Glutamatergic neuron (in vitro differentiated cells): ENCODE data around the gene SMG5. TPM values are rescaled to one million over a fixed set of nuclear protein-coding genes. Genes with fewer than 3 reads are reported as not detected.

ENCODE experiments used
- DNase-seq: peaks from one replicate; pipeline ENCODE4 v3.0.0; 2022
- H3K27ac Mint-ChIP-seq: one replicate; pipeline ENCODE4 v1.8.0; 2020; ENCODE audit warnings: mild to moderate bottlenecking, mixed read lengths, inconsistent platforms; ENCODE audit not compliant: unreplicated experiment
- H3K27me3 Mint-ChIP-seq: one replicate; pipeline ENCODE4 v1.8.0; 2020; ENCODE audit warnings: mild to moderate bottlenecking, moderate library complexity, mixed read lengths, inconsistent platforms; ENCODE audit not compliant: unreplicated experiment
- H3K36me3 Mint-ChIP-seq: one replicate; pipeline ENCODE4 v1.8.0; 2020; ENCODE audit warnings: mild to moderate bottlenecking, mixed read lengths, inconsistent platforms; ENCODE audit not compliant: unreplicated experiment
- H3K4me1 Mint-ChIP-seq: one replicate; pipeline ENCODE4 v1.8.0; 2020; ENCODE audit warnings: mild to moderate bottlenecking, low read depth, mixed read lengths, inconsistent platforms; ENCODE audit not compliant: unreplicated experiment
- H3K4me3 Mint-ChIP-seq: one replicate; pipeline ENCODE4 v1.8.0; 2020; ENCODE audit warnings: mild to moderate bottlenecking, mixed read lengths, inconsistent platforms; ENCODE audit not compliant: unreplicated experiment
- H3K9me3 Mint-ChIP-seq: one replicate; pipeline ENCODE4 v1.8.0; 2020; ENCODE audit warnings: mild to moderate bottlenecking, moderate library complexity, mixed read lengths, inconsistent platforms; ENCODE audit not compliant: unreplicated experiment
- CTCF ChIP-seq: fragments of 200-600 bp; sonication (generic); IDR thresholded peaks from one replicate; pipeline ENCODE4 v1.5.0; 2021; ENCODE audit not compliant: partially characterized antibody, unreplicated experiment
- total RNA-seq: library from RNA; stranded (reverse); fragmentation: NEBNext Ultra II Directional; extraction: Animal tissue kit (Norgen Biotek cat#: 25700); gene quantifications from one replicate; pipeline ENCODE4 v1.2.1, GENCODE V29; 2021; ENCODE audit not compliant: unreplicated experiment

The SMG5 gene
- total RNA-seq, 1 donor from 2014 or later = 86.6 TPM

GRCh38 chr1:156214024-156214748, 68.4 kb downstream of the SMG5 start:
- Mint-ChIP-seq H3K27me3 (peaks cover 10% of the 10 kb centered on the region), H3K27ac (peak overlapping the region; percentile 88), H3K4me3 (peak overlapping the region; percentile 88), H3K4me1 (peaks cover 7% of the 10 kb centered on the region), H3K36me3 (no peaks in the 10 kb centered on the region), H3K9me3 (peaks cover 14% of the 10 kb centered on the region)
- no peak for TF ChIP-seq CTCF
- DNase-seq = no peak

- Mint-ChIP-seq H3K27ac (peak overlapping the region; percentile 96), H3K36me3 (no peaks in the 10 kb centered on the region), H3K27me3 (peaks cover 10% of the 10 kb centered on the region), H3K9me3 (peaks cover 14% of the 10 kb centered on the region), H3K4me3 (peak overlapping the region; percentile 95), H3K4me1 (peaks cover 7% of the 10 kb centered on the region)
- no peak for TF ChIP-seq CTCF
- no peak for DNase-seq
These were observed 69.0 kb downstream of the SMG5 start for GRCh38 chr1:156213644-156213966.

GRCh38 chr1:156212833-156213643, 69.6 kb downstream of the SMG5 start, which contains the start of gene PMF1:
Gene PMF1 (plus strand): TSS chr1:156213007. CDS start chr1:156213016, 9 bp downstream.
- peak; percentile 98 for DNase-seq
- TF ChIP-seq CTCF = no peak
- peak within 1 kb of the TSS; percentile 95 for H3K4me3 Mint-ChIP-seq
- peaks cover 7% of the 10 kb centered on the region for H3K4me1 Mint-ChIP-seq
- no peaks in the 10 kb centered on the region for H3K36me3 Mint-ChIP-seq
- peak within 1 kb of the TSS; percentile 96 for H3K27ac Mint-ChIP-seq
- peaks cover 10% of the 10 kb centered on the region for H3K27me3 Mint-ChIP-seq
- H3K9me3 Mint-ChIP-seq = peaks cover 14% of the 10 kb centered on the region

GRCh38 chr1:156212130-156212529, 70.5 kb downstream of the SMG5 start:
- no peak for TF ChIP-seq CTCF
- Mint-ChIP-seq H3K36me3 (no peaks in the 10 kb centered on the region), H3K27me3 (peaks cover 10% of the 10 kb centered on the region), H3K9me3 (peaks cover 14% of the 10 kb centered on the region), H3K27ac (peak overlapping the region; percentile 96), H3K4me1 (peaks cover 7% of the 10 kb centered on the region), H3K4me3 (peak overlapping the region; percentile 95)
- DNase-seq = no peak

GRCh38 chr1:156211243-156211642, 71.4 kb downstream of the SMG5 start:
- H3K27ac Mint-ChIP-seq = no peak overlapping the region
- DNase-seq = no peak
- H3K4me1 Mint-ChIP-seq = peaks cover 7% of the 10 kb centered on the region
- peak overlapping the region; percentile 95 for H3K4me3 Mint-ChIP-seq
- H3K27me3 Mint-ChIP-seq = peaks cover 10% of the 10 kb centered on the region
- no peaks in the 10 kb centered on the region for H3K36me3 Mint-ChIP-seq
- TF ChIP-seq CTCF = no peak
- peaks cover 14% of the 10 kb centered on the region for H3K9me3 Mint-ChIP-seq
